KG1 (cell line): ENCODE measurements around the gene DNAJC4.

Source experiments
- DNase-seq: peaks from one replicate; lab custom pipeline; 2025; lab: John Stamatoyannopoulos, UW

Gene DNAJC4

DNA sequence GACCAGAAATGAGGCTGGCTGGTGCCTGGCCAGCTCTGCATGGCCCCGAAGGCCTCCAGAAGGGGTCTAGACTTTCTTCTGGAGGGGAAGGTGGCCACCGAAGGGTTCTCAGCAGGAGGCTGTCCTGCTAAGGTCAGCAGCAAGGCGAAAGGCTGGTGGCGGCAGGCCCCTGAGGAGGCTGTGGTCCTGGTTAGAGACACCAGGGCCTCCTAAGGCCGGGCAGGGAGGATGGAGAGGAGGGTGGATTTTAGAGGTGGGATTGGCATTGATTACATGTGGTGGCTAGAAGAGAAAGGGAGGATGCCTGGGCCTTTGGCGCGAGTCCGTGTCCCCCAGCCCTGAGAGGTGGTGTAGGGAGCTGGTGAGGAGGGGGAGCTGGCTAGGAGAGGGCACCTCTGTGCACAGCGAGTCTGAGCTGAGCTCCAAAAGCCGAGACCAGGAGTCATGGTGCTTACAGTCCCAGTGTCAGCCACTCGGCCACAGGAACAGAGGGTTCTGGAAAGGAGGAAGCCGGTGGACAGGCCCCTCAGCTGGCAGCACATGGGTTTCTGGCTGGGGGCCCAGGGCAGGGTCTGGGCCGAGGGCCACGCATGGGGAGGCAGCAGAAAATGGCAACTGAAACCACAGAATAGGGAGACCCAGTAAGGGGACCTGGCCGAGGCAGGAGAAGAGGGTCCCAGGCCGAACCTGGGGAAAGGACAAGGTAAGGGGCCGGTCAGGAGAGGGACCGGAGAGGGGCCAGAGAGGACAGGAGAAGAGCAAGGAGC is 21.4 kb upstream of the DNAJC4 start:
- DNase-seq: no peak

DNA sequence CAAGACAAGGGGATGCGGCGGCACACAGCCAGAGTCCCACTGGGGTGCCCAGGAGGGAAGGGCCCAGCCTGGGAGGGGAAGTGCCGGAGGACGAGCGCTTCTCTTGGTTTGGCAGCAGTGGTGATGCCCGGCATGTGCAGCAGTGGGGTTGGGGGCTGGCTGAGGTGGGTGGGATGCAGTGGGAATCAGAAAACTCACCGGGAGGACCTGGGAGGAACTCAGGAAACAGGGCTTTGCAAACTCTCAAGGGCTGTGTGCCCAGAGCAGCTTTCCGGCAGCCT is 20.8 kb upstream of the DNAJC4 start:
- DNase-seq: no peak

- no peak for DNase-seq
These were observed 19.9 kb upstream of the DNAJC4 start for GRCh38 chr11:64210301-64211020.

DNA sequence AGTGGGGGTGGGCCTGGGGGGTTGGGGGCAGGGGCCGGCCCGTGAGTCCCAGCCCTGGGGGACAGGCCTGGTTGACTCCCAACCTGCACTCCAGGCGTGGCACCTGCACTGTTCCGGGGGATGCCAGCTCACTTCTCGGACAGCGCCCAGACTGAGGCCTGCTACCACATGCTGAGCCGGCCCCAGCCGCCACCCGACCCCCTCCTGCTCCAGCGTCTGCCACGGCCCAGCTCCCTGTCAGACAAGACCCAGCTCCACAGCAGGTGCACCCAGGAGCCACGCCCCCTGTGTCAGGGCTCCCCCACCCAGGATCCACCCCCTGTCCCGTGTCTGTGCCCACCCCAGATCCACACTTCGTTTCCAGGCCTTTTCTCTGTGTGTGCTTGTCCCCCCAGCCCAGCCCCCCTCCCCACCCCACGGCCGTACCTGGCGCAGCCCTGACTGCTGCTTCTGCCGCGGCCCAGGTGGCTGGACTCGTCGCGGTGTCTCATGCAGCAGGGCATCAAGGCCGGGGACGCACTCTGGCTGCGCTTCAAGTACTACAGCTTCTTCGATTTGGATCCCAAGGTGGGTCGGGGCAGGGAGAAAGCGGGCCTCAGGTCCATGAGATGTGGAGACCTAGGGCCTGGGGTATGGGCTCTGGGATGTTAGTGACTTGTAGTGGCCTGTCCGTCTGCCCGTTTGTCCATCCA is 19.0 kb upstream of the DNAJC4 start:
- no peak for DNase-seq

DNA sequence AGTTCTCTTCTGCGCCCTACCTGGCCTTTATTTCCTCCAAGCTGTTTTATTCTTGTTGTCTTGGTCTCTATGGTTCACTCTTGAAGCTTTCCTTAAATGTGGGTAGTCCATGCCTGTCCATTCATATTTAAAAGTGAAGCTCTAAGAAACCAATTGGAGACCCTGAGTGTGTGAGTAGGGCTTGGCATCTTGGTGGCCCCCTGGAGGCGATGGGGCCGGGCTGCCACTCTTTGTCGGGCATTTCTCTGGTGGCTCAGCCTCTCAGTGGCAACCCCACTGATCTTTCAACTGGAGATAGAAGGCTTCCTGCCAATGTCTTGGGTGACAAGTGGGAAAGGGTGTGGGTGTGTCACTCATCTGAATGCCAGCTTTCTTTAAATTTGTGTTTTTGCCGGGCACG is 13.5 kb upstream of the DNAJC4 start:
- no peak for DNase-seq

DNA sequence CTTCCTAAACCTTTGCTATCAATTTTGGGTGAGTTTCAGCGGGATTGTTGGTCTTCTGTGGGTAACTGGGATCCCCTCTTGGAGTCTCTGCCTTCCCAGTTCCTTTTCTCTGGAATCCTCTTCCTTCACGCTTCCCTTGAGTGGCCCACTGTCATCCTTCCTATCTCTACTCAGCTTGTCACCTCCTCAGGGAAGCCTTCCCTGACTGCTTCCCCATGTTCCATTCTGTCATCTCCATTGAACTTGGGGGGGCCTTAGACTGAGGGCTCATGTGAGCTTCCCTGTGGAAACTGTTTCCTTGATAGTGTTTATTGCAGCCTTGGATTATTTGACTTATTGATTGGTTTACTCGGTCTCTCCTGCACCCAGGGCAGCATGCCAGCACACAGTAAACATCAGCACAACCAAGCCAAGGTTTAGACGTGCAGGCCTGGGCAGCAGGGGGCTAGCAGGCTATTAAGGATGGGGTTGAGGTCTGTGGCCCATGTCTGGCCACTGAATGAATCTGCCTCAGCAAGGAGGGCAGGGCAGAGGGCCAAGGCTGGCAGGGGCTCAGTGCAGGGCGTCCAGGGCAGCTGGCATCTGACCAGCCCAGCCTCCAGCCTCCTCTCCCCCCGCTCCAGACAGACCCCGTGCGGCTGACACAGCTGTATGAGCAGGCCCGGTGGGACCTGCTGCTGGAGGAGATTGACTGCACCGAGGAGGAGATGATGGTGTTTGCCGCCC is 11.6 kb upstream of the DNAJC4 start:
- DNase-seq: no peak

GRCh38 chr11:64219354-64219684 is 11.0 kb upstream of the DNAJC4 start:
- no peak for DNase-seq

GRCh38 chr11:64219755-64220154 is 10.6 kb upstream of the DNAJC4 start:
- no peak for DNase-seq

DNA sequence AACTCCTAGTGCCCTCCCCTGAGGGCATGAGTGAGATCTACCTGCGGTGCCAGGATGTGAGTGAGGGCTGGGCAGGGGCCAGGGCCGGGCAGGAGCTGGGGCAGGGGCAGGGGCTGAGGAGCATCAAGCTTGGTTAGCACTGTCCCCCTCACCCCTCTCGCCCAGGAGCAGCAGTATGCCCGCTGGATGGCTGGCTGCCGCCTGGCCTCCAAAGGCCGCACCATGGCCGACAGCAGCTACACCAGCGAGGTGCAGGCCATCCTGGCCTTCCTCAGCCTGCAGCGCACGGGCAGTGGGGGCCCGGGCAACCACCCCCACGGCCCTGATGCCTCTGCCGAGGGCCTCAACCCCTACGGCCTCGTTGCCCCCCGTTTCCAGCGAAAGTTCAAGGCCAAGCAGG is 10.1 kb upstream of the DNAJC4 start:
- DNase-seq: no peak

DNA sequence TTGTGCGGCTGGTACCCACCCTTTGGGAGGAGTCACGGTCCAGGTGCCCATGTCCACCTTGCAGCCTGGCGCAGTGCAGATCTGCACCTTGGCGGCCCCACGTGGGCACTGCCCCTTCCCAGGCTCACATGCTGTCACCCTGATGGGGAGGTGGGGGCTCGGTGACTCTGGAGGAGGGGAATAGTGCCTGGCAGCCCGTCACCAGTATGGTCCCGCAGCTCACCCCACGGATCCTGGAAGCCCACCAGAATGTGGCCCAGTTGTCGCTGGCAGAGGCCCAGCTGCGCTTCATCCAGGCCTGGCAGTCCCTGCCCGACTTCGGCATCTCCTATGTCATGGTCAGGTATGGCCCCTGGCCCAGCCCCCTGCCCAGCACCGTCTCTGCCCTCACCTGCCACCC is 9.6 kb upstream of the DNAJC4 start:
- no peak for DNase-seq

DNA sequence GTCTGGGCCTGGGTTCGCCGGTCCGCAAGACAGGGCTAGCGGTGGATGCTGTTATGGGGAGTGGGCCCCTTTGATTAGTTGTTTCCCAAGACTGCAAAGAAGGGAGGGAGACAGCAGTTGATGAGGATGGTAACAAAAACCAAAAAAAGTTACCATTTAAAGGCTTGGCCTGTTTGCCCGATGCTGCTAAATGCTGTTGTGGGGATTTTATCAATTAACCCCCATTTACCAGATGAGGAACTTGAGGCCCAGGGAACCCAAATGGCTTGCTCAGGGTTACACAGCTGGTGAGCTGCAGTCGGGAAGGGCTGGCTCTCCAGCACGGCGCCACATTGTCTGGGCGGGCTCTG is 7.7 kb upstream of the DNAJC4 start:
- DNase-seq: no peak

DNA sequence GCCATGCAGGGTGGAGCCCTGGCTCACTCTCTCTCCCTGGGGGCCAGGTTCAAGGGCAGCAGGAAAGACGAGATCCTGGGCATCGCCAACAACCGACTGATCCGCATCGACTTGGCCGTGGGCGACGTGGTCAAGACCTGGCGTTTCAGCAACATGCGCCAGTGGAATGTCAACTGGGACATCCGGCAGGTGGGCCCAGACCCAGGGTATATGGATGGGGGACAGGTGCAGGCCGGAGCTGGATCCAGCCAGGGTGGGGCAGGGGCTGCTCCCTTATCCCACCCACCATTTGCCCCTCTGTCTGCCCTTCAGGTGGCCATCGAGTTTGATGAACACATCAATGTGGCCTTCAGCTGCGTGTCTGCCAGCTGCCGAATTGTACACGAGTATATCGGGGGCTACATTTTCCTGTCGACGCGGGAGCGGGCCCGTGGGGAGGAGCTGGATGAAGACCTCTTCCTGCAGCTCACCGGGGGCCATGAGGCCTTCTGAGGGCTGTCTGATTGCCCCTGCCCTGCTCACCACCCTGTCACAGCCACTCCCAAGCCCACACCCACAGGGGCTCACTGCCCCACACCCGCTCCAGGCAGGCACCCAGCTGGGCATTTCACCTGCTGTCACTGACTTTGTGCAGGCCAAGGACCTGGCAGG is 7.2 kb upstream of the DNAJC4 start:
- DNase-seq: no peak

DNA sequence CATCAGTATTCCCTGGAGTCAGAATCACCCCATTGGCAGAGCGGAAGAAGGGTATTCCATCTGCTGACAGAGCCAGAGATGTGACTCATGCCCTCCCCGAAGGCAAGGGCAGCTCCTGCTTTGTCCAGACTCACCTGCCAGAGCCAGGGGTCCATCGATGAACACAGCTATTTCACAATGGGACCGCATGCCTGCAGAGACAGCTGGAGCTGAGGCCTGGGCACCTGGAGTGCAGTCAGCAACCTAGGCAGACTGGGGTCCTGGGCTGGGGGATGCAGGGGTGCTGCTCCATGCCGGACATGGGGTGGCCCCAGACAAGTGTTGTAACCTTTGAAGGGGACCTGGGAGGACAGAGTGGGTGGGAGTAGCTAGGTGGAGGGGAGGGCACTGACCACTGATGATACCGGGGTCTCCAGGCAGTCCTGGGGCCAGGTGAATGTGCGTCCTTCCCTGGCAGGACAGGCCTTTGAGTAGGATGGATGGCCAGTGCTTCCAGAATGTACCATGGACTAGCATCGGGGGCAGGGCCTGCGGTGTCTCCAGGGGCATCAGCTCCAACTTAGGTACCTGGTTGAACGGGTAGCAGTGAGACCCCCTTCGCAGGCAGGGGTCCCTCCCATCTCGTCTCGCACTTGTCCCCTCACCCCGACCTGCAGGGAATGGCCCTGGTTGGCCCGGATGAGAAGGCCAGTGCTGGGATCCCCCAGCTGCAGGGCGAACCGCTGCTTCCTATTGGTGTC is 6.0 kb upstream of the DNAJC4 start:
- DNase-seq: no peak

GRCh38 chr11:64224891-64225607 is 5.3 kb upstream of the DNAJC4 start:
- DNase-seq: peak; percentile 41

DNA sequence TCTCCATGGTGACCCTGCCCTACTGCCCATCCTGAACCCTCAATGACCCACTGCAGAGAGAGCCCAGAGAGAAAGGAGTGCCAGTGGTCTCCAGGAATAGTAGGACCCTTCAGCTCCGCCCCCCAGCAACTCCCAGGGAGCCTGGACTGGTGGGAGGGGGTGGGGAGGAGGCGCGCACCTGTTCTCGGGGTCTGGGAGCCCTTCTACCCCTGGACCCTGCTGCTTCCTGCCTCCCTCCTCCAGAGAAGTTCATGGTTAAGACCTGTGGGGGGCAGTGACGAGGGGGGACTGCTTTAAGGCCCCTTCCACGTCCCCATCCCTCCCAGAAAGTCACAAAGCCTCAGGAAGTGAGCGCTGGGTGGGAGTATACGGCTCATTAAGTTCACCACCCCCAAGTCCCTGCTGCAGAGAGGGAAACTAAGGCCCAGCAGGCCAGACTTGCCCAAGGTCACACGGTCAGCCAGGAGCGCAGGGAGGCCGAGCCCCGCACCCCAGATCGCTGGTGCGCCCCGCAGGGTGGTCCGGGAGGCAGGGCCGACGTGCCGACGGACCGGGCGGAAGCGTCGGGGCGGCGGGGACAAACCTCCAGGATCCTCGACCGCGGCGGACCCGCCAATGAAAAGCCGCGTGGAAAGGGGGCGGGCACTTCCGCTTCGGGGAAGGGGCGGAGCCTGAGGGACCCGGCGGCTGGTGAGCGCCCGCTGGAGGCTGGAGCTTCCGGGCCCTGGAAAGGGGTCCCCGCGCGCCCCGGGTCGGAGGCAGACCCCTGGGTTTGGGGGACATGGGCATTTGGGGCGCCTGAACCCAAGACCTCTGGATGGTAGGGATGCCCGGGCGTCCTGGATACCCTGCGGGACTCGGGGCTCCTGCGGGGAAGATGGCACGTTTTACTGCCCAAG is 4.5 kb upstream of the DNAJC4 start, which contains the start of the genes NUDT22 and TRPT1:
NUDT22 (plus strand) TSS at position 667 of the 899 bp plus-strand sequence. CDS start 379 bp downstream, outside the sequence.
TRPT1 (minus strand) TSS at position 579 of the 899 bp plus-strand sequence; CDS start at position 253, 326 bp downstream.
- DNase-seq: peak; percentile 89

DNA sequence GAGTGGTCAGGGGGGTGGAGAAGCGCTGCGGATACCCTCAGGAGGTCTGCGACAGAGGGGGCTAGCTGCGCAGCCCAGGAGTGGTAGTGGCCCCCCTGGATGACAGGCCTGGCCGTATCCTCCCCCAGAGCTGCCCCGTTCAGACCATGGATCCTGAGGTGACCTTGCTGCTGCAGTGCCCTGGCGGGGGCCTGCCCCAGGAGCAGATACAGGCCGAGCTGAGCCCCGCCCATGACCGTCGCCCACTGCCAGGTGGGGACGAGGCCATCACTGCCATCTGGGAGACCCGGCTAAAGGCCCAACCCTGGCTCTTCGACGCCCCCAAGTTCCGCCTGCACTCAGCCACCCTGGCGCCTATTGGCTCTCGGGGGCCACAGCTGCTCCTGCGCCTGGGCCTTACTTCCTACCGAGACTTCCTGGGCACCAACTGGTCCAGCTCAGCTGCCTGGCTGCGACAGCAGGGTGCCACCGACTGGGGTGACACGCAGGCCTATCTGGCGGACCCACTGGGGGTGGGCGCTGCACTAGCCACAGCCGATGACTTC is 3.8 kb upstream of the DNAJC4 start:
- peak; percentile 77 for DNase-seq

- DNase-seq: no peak
These were observed 2.9 kb upstream of the DNAJC4 start for GRCh38 chr11:64227405-64227956.

DNA sequence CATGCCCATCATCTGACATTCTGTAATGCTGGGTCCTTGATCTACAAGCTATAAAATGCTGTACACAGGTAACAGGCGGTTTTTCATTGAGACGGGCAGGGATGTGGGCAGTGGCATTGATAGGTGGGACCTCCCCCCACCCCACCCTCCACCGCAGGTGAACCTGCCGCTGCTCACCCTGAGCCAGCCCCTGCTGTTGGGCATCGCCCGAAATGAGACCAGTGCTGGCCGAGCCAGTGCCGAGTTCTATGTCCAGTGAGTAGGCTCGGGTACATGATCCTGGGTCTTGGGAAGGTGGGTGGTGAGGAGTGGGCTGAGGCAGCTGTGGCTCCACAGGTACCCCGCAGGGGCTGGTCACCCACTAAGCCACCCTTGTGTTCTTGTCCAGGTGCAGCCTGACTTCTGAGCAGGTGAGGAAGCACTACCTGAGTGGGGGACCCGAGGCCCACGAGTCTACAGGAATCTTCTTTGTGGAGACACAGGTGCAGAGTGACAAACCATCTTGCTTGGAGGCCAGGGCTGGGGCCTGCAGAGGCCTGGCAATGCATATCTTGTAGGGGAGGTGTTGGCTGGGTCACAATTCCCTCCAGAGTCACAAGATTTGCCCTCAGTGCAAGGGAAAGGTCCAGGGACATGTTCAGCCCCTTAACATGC is 1.1 kb upstream of the DNAJC4 start:
- DNase-seq: no peak
